Measurements from ENCODE around the gene CABLES2.

GRCh38 chr20:62400021-62400420 is 7.1 kb downstream of the CABLES2 start:
- TF ChIP-seq MYC (IDR thresholded peaks at IDR 0.05; ENCODE audit: insufficient read depth, insufficient read length, insufficient replicate concordance, low read length, severe bottlenecking) = no peak
- TF ChIP-seq, protein P1, sequence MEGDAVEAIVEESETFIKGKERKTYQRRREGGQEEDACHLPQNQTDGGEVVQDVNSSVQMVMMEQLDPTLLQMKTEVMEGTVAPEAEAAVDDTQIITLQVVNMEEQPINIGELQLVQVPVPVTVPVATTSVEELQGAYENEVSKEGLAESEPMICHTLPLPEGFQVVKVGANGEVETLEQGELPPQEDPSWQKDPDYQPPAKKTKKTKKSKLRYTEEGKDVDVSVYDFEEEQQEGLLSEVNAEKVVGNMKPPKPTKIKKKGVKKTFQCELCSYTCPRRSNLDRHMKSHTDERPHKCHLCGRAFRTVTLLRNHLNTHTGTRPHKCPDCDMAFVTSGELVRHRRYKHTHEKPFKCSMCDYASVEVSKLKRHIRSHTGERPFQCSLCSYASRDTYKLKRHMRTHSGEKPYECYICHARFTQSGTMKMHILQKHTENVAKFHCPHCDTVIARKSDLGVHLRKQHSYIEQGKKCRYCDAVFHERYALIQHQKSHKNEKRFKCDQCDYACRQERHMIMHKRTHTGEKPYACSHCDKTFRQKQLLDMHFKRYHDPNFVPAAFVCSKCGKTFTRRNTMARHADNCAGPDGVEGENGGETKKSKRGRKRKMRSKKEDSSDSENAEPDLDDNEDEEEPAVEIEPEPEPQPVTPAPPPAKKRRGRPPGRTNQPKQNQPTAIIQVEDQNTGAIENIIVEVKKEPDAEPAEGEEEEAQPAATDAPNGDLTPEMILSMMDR (IDR thresholded peaks at IDR 0.05 in 2 of 3, conservative IDR thresholded peaks at IDR 0.05 in 1 of 3; ENCODE audit: control insufficient read depth in 2 of 3, extremely low read depth in 1 of 3, insufficient read depth in 1 of 3, low read depth in 3 of 3, low read length in 3 of 3) = no peak
- TF ChIP-seq NR2C2 (IDR thresholded peaks at IDR 0.05; ENCODE audit: borderline replicate concordance, control insufficient read depth, insufficient read length, low read depth) = no peak
- TF ChIP-seq ZNF384 (IDR thresholded peaks at IDR 0.05; ENCODE audit: borderline replicate concordance, low read depth, low read length) = no peak
- TF ChIP-seq NFYA (IDR thresholded peaks at IDR 0.05; ENCODE audit: borderline replicate concordance, low read depth, low read length) = no peak
